Keratinocyte (primary cell): ENCODE results near the gene TDRD1.

Source experiments
- EZH2 ChIP-seq: IDR thresholded peaks from one replicate; pipeline ENCODE4 v1.6.1; 2012; ENCODE audit warnings: inconsistent platforms, mild to moderate bottlenecking, low read length, moderate library complexity
- TF ChIP-seq, protein P1 (sequence below), 3 experiments: IDR thresholded peaks in 1 of 3; conservative IDR thresholded peaks in 1 of 3; optimal IDR thresholded peaks in 1 of 3; 2 replicates in 2 of 3; 3 replicates in 1 of 3; pipeline versions ENCODE3 to v1.5.1; 2011; ENCODE audit warnings: low read length in 3 of 3, mild to moderate bottlenecking in 3 of 3, moderate library complexity in 2 of 3, control low read depth in 1 of 3, inconsistent platforms in 1 of 3; ENCODE audit not compliant: insufficient read depth in 2 of 3; ENCODE audit errors: extremely low read depth in 1 of 3

DNA sequence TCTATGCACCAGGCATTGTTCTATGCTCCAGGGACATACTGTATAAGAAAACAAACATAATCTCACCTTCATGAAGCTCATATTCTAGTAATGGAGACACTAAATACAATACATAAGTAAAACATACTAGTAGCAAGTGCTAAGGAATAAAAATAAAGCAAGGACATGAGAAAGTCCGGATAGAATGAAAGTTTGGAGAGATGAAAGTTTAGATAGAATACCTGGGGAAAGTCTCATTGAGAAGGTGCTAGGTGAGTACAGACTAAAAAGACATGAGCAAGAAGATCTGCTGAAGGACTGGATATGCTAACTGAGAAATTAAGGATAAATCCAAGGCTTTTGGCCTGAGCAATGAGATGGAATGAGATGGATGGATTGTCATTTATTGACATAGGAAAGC, 39.1 kb upstream of the TDRD1 start:
- TF ChIP-seq, protein P1, sequence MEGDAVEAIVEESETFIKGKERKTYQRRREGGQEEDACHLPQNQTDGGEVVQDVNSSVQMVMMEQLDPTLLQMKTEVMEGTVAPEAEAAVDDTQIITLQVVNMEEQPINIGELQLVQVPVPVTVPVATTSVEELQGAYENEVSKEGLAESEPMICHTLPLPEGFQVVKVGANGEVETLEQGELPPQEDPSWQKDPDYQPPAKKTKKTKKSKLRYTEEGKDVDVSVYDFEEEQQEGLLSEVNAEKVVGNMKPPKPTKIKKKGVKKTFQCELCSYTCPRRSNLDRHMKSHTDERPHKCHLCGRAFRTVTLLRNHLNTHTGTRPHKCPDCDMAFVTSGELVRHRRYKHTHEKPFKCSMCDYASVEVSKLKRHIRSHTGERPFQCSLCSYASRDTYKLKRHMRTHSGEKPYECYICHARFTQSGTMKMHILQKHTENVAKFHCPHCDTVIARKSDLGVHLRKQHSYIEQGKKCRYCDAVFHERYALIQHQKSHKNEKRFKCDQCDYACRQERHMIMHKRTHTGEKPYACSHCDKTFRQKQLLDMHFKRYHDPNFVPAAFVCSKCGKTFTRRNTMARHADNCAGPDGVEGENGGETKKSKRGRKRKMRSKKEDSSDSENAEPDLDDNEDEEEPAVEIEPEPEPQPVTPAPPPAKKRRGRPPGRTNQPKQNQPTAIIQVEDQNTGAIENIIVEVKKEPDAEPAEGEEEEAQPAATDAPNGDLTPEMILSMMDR (optimal IDR thresholded peaks at IDR 0.05 in 1 of 3, IDR thresholded peaks at IDR 0.05 in 1 of 3, conservative IDR thresholded peaks at IDR 0.05 in 1 of 3; ENCODE audit: extremely low read depth in 1 of 3, insufficient read depth in 2 of 3, low read length in 3 of 3) = no peak
- TF ChIP-seq EZH2 = no peak
